Cardiac muscle cell (in vitro differentiated cells and primary cell): Measurements from ENCODE around the gene MED12L. TPM values are rescaled to one million over a fixed set of nuclear protein-coding genes. Genes with fewer than 3 reads are reported as not detected.

Experiments used
- DNase-seq, 2 donors: peaks; one replicate each; pipeline versions ENCODE4 v3.0.0 to v3.0.0-alpha.2; 2010 to 2017; ENCODE audit warnings: low read depth in 1 of 2, low spot score in 1 of 2
- H3K27ac ChIP-seq: fragments of 200-600 bp; sonication (generic); 2 replicates; pipeline ENCODE4 v1.5.1; 2016
- H3K27me3 ChIP-seq: fragments of 200-600 bp; sonication (generic); 2 replicates; pipeline ENCODE4 v1.6.0; 2016; ENCODE audit warnings: control low read depth
- H3K36me3 ChIP-seq: fragments of 200-600 bp; sonication (generic); 2 replicates; pipeline ENCODE4 v1.5.1; 2016; ENCODE audit warnings: control low read depth
- H3K4me1 ChIP-seq: fragments of 200-600 bp; sonication (generic); 2 replicates; pipeline ENCODE4 v1.8.1; 2017; ENCODE audit warnings: low read depth, mild to moderate bottlenecking, mixed run types
- H3K4me3 ChIP-seq: fragments of 200-600 bp; sonication (generic); 2 replicates; pipeline ENCODE4 v1.5.1; 2016; ENCODE audit warnings: mild to moderate bottlenecking
- H3K9me3 ChIP-seq: fragments of 200-600 bp; sonication (generic); 2 replicates; pipeline ENCODE4 v1.5.1; 2017; ENCODE audit warnings: low read depth, mild to moderate bottlenecking, control low read depth
- CTCF ChIP-seq: IDR thresholded peaks from 2 replicates; pipeline ENCODE4 v1.5.1; 2012; ENCODE audit warnings: low read depth, mild to moderate bottlenecking, low read length
- polyA plus RNA-seq: library from polyadenylated mRNA; unstranded; fragments of >200 nt; fragmentation: Nextera tagmentation; extraction: Ambion mirVana; gene quantifications from 2 replicates; pipeline ENCODE4 v1.2.1, GENCODE V29; 2016
- total RNA-seq: library from RNA; depleted of rRNA; stranded (reverse); fragments of >200 nt; gene quantifications from 2 replicates; pipeline ENCODE4 v1.2.3, GENCODE V29; 2016

MED12L gene
- total and polyA plus RNA-seq, 2 experiments from 2014 or later, result 1.9 to 6.9 TPM

GRCh38 chr3:151476344-151477018, 391.0 kb downstream of the MED12L start:
- no peak for TF ChIP-seq CTCF
- DNase-seq, result peak in 1 of 2 donors; percentile 79
- no peaks in the 10 kb centered on the region for H3K27me3 ChIP-seq
- no peaks in the 10 kb centered on the region for H3K36me3 ChIP-seq
- H3K9me3 ChIP-seq, result no peaks in the 10 kb centered on the region
- no peak overlapping the region for H3K27ac ChIP-seq
- H3K4me3 ChIP-seq, result no peak overlapping the region
- H3K4me1 ChIP-seq, result peaks cover 35% of the 10 kb centered on the region

GRCh38 chr3:151477591-151478334, 392.3 kb downstream of the MED12L start:
- no peak overlapping the region for H3K4me3 ChIP-seq
- peaks cover 35% of the 10 kb centered on the region for H3K4me1 ChIP-seq
- H3K27ac ChIP-seq, result no peak overlapping the region
- DNase-seq, result peak in 1 of 2 donors; percentile 54
- no peaks in the 10 kb centered on the region for H3K27me3 ChIP-seq
- no peak for TF ChIP-seq CTCF
- H3K36me3 ChIP-seq, result no peaks in the 10 kb centered on the region
- H3K9me3 ChIP-seq, result no peaks in the 10 kb centered on the region

GRCh38 chr3:151478335-151478697, 392.9 kb downstream of the MED12L start:
- no peaks in the 10 kb centered on the region for H3K27me3 ChIP-seq
- peak in 1 of 2 donors; percentile 42 for DNase-seq
- no peak for TF ChIP-seq CTCF
- peaks cover 35% of the 10 kb centered on the region for H3K4me1 ChIP-seq
- no peak overlapping the region for H3K27ac ChIP-seq
- H3K4me3 ChIP-seq, result no peak overlapping the region
- H3K9me3 ChIP-seq, result no peaks in the 10 kb centered on the region
- H3K36me3 ChIP-seq, result no peaks in the 10 kb centered on the region

- Histone ChIP-seq H3K4me1 (peaks cover 41% of the 10 kb centered on the region), H3K36me3 (no peaks in the 10 kb centered on the region), H3K27me3 (no peaks in the 10 kb centered on the region), H3K9me3 (no peaks in the 10 kb centered on the region), H3K27ac (no peak overlapping the region), H3K4me3 (no peak overlapping the region)
- DNase-seq, result peak in 1 of 2 donors; percentile 38
- no peak for TF ChIP-seq CTCF
These were observed 394.0 kb downstream of the MED12L start for GRCh38 chr3:151479452-151479851.

- Histone ChIP-seq H3K27ac (no peak overlapping the region), H3K36me3 (no peaks in the 10 kb centered on the region), H3K9me3 (no peaks in the 10 kb centered on the region), H3K4me3 (no peak overlapping the region), H3K4me1 (peaks cover 41% of the 10 kb centered on the region), H3K27me3 (no peaks in the 10 kb centered on the region)
- TF ChIP-seq CTCF, result no peak
- DNase-seq, result no peak
These were observed 395.0 kb downstream of the MED12L start for GRCh38 chr3:151480492-151480891.
